HG03108 (cell line): ENCODE measurements around the gene MYL1.

ENCODE experiments used
- ATAC-seq: cut with Tn5 transposase; IDR thresholded peaks from one replicate; pipeline ENCODE4 v1.9.1; 2021; ENCODE audit warnings: moderate library complexity; ENCODE audit not compliant: unreplicated experiment

Gene MYL1

GRCh38 chr2:210315015-210315788 lies at the start of gene MYL1:
Gene MYL1 (minus strand): TSS chr2:210315174. CDS start chr2:210315042, 132 bp downstream.
- no peak for ATAC-seq

- no peak for ATAC-seq
These were observed 48.9 kb upstream of the MYL1 start for GRCh38 chr2:210363876-210364275.

- no peak for ATAC-seq
These were observed 48.3 kb upstream of the MYL1 start for GRCh38 chr2:210363261-210363660.

- no peak for ATAC-seq
These were observed 45.4 kb upstream of the MYL1 start for GRCh38 chr2:210360412-210360811.

GRCh38 chr2:210356944-210357343 lies 42.0 kb upstream of the MYL1 start:
- no peak for ATAC-seq

GRCh38 chr2:210337159-210337558 lies 22.2 kb upstream of the MYL1 start:
- ATAC-seq, result no peak

- ATAC-seq, result no peak
These were observed 9.9 kb upstream of the MYL1 start for GRCh38 chr2:210324906-210325305.

GRCh38 chr2:210324458-210324857 lies 9.5 kb upstream of the MYL1 start:
- ATAC-seq, result no peak

- no peak for ATAC-seq
These were observed 8.0 kb upstream of the MYL1 start for GRCh38 chr2:210323003-210323402.

GRCh38 chr2:210318891-210319290 lies 3.9 kb upstream of the MYL1 start:
- ATAC-seq, result no peak

GRCh38 chr2:210318486-210318885 lies 3.5 kb upstream of the MYL1 start:
- ATAC-seq, result no peak

GRCh38 chr2:210310550-210310949 lies 4.4 kb downstream of the MYL1 start:
- no peak for ATAC-seq

GRCh38 chr2:210309548-210310233 lies 5.3 kb downstream of the MYL1 start:
- no peak for ATAC-seq

GRCh38 chr2:210303498-210303897 lies 11.5 kb downstream of the MYL1 start:
- no peak for ATAC-seq

GRCh38 chr2:210302326-210302725 lies 12.6 kb downstream of the MYL1 start:
- no peak for ATAC-seq

- ATAC-seq, result no peak
These were observed 15.1 kb downstream of the MYL1 start for GRCh38 chr2:210299866-210300373.

GRCh38 chr2:210288408-210288807 lies 26.6 kb downstream of the MYL1 start:
- no peak for ATAC-seq

- no peak for ATAC-seq
These were observed 27.7 kb downstream of the MYL1 start for GRCh38 chr2:210287301-210287700.

- no peak for ATAC-seq
These were observed 28.8 kb downstream of the MYL1 start for GRCh38 chr2:210286123-210286680.

GRCh38 chr2:210277133-210277532 lies 37.8 kb downstream of the MYL1 start:
- no peak for ATAC-seq

GRCh38 chr2:210271300-210271699 lies 43.7 kb downstream of the MYL1 start:
- ATAC-seq, result no peak

GRCh38 chr2:210269148-210269547 lies 45.8 kb downstream of the MYL1 start:
- no peak for ATAC-seq
